ENCODE data around the gene HIVEP3.

Gene HIVEP3

DNA sequence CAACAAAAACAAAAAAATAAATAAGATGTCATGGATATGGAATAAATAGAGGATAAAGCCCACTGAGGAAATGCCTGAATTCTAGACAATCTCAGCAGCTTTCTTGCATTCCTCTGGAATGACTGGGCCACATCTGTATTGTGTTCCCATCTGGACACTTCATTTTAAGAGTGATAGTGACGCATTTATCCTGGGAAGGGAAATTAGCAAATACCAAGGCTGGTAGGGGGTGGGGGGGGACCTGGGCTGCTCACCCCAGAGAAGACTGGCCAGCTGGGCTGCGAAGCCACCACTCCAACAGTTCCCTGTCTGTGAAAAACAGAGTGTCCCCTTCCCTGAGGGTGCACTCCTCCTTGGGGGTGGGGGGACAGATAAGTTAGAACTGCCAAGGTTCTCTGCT is 106.3 kb downstream of the HIVEP3 start:
- DNase-seq (ENCODE audit: low spot score), result peak; percentile 82

DNA sequence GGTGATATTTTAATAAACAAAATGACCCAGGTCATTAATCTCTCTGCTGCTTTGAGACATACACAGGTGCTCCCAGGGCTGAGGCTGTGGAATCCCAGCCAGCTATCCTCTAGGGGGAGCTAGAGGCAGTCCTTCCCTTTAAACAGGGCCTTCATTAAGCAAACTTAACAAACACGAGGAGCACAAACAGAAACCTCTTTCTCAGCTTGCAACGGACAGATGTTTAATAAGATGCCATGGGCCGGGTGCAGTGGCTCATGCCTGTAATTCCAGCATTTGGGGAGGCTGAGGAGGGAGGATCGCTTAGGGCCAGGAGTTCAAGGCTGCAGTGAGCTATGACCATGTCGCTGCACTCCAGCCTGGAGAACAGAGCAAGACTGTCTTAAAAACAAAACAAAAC is 106.7 kb downstream of the HIVEP3 start:
- DNase-seq (ENCODE audit: low spot score), result peak; percentile 57

DNA sequence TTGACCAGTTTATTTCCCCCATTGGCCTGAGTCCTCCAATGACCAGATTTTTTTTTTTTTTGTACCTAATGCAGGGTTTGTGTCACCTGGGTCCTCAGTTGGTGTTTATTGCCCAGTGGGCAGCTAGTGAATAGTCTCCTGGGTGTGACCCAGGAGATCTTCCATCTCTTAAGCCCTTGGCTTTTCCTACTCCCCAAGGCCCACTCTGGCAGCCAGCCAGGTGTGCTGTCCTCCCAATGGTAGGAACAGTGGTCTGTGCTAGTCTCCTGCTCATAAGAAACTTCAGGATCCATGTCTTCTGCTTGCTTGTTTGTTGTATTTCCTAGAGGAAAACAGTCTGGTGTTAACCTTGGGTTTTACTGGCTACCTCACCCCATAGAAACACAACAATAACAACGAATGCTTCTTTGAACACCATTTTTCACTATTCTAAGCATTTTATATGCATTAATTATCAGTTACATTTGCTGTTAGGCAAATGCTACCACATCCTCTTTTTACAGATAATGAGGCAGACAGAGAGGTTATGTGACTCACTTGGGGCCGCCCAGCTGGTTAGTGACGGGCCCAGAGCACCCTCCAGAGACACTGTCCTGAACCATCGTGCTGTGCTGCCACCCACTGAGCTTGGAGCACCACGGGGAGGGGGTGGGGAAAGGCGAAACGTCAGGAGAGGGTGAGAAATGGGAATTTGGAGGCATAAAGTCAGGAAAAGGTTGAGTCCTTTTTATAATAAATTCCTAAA is 107.5 kb downstream of the HIVEP3 start:
- no peak for DNase-seq (ENCODE audit: low spot score)

DNA sequence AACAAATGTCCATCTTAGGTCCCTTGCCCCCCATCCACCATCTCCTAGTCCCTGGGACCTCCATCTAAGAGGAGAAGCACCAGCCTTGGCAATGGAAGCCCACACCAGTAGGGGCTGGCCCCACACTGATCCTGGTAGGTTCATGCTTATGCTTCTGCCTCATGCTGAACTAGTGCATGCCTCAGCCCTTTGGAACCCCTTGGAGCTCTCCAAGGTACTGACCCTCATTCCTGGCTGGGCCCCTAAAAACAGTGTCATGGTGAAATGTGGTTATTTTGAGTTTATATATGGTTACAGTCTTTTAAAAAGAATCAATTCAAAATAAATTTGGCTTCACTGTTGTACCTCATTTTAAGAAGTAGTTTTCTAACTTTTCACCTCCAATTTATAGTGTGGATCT is 108.3 kb downstream of the HIVEP3 start:
- peak; percentile 51 for DNase-seq (ENCODE audit: low spot score)

DNA sequence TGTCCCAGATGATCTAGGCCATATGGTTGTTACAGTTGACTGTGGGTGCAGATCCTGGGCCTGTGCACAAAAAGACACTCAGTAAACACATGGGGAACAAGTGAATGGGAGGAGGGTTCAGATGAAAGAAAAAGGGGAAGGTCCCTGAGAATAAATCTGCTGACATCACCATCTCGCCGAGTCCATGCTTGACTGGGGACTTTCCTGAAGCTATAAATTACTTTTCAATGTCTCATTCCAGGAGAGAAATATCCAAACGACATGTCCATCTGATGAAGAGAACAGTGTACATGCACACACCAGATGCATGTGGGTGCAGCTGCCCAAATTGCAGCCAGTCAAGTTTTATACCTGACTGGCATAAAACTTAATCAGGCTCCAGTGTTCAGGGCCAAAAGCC is 109.0 kb downstream of the HIVEP3 start:
- no peak for DNase-seq (ENCODE audit: low spot score)

DNA sequence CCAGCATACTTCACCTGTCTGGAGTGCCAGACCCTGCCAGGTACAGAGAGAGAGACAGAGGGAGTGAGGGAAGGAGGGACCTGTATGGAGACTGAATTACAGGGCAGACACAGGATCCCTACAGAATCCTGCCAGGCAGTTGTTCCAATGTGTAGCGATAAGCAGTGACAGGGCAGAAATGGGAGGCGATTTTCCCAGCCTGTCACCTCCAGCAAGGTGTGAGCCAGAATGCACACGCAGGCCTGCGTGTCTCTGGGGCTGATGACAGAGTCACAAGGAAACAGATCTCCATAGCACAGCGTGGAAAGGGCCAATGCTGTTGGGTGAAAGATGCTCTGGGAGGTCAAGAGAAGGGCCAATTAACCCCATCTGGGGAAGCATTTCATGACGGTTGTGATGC is 111.3 kb downstream of the HIVEP3 start:
- no peak for DNase-seq (ENCODE audit: low spot score)

DNA sequence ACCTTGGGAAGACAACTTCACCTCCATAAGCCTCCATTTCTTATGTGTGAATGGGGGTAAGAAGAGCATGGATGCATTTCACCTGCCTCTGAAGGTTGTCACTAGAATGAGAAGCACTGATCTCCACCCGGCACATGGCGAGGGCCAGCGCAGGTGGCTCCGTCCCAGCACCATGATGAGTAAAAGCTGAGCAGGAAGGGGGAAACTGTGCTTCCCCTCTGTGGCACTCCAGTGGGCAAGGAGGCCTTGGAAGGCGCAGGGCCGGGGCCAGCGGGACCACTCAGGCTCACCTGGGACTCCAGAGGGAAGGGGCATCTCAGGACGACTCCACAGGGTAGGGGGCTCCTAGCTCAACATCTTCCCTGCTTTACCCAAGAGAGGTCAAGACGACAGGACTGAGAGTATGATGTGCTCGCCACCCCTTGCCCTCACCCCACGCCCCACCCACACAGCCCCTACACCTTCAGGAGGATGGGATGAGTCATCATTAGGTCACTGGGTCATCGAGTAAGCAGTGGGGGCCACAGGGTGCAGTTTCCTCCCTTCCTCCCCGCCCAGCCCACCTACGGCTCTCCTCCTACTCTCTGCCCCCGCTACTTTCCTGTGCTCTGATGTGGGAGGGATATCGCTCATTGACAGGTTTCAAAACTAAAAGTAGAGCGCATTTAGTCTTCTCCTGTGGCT is 112.1 kb downstream of the HIVEP3 start:
- no peak for DNase-seq (ENCODE audit: low spot score)

DNA sequence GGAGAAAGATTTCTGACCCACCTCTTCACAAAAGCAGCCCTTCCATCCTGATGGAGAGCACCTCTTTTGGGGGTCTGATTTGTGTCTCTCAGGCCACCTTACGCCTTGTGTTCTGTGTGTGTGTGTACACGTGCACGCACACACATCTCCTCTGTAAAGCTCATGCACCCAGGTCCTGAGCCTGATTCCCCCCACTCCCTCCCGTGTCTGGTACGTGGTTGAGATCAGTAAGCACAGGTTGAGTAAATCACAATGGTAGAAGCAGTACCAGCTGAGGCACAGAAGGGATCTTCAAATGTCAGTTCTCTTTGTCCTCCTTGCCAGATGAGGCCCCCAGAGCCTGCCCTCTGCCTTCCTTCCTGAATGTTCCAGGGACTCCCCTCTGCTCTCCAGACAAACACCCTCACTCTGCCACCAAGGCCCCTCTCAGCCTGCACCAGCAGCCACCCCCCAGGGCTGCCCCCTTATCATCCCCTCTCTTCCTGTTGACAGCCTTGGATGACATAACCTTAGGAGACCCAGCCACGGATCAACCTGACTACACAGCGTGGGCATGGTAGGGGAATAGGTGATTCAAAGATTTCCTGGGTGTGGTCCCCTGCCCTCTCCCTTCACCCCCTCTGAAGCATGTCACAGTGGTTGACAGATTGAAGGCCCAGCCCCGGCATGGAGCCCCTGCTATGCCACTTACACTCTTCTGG is 112.8 kb downstream of the HIVEP3 start:
- DNase-seq (ENCODE audit: low spot score), result no peak

DNA sequence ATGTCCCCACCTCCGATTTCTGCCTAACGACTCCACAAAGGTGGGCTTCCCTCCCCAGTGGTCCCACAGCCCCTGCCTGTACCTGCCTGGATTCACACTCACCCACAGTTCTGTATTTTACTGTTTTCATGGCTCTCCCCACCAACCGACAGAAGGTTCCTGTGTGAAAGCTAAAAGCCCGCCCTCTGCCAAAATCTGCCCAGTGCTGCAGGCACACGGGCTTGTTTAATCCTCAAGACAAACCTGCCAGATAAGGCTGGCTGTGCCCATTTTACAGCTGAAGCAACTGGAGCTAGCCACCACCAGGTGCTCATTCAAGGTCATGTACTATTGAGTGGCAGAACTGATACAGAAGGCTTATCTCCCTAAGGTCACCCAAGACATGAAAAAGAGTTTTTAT is 114.5 kb downstream of the HIVEP3 start:
- no peak for DNase-seq (ENCODE audit: low spot score)

DNA sequence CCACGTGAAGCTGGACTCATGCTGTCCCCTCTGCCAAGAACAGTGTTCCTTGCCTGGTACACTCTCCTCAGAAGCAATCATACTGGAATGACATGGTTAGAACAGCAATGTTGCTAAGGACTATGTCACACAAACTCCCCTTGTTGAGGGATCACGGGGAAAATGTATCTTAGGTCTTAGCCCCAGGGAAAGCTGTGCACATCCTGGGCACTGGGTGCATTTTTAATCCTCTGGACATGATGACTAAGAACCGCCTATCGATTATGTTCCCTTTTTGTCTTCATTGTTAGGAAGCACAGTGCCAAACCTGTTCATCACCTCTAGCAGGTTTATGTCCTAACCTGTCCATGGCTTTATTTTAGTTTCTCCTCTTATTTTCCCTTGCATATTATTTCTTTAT is 115.1 kb downstream of the HIVEP3 start:
- DNase-seq (ENCODE audit: low spot score), result no peak

DNA sequence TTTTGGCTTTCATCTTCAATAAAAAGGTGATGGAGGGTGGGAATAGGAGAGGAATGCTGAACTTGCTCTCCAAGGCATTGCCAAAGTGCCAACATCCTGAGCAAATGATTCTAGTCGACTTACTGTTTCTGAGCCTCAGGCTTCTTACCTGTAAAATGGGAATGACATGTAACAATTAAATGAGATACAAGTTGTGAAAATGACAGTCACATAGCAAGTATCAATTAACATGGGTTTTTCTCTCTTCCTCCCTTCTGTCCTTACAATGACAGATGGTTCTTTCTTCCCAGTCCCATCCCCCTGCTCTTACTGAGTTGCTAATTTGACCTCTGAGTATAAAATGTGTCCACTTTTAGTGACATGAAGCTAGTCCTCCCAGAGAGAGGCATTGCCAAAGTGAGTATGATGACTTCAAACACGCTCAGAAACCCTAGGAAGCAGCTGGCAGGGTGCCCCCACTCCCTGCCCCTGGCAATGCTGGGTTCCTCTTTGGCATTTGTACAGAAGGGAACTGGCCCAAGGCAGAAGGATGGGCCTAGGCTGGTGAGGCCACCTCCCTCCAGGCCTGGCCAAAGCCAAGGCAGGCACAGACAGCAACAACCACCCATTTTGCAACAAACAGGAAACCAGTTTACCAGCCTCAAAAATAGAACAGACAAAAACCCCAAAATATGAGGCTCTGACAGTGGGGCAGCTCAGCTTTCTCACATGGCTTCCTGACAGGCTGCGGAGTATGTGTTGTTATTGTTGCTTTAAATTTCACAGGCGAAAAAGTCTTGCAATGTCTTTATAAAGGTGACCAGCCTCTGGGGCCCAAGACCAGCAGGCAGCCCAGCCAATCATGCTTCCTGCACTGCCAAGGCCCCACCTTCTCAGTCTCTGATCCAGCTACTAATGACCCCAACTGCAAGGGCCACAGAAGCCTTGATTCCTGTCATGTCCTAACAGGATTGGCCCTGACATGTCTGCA is 115.9 kb downstream of the HIVEP3 start:
- no peak for DNase-seq (ENCODE audit: low spot score)

DNA sequence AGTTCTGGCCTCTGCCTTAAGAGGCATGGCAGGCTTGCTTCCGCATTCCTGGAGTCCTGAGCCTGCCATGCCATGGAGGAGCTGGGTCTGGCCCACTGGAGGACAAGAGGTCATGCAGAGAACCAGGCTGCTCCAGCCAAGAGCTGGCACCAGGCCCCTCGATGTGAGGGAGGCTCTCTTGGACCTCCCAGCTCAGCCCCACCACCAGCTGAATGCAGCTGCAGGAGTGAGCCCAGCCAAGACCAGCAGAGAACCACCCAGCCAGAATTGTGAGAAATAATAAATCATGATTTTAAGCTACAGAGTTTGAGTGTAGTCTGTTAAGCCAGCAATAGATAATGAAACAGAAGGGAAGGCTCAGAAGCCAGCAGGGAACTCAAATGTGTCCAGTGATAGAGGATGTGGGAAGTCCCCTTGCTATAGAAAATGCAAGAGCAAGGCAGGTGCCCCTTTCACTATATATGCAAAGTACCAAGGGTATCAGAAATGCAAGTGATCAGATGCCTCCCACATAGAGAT is 118.4 kb downstream of the HIVEP3 start:
- no peak for DNase-seq (ENCODE audit: low spot score)

DNA sequence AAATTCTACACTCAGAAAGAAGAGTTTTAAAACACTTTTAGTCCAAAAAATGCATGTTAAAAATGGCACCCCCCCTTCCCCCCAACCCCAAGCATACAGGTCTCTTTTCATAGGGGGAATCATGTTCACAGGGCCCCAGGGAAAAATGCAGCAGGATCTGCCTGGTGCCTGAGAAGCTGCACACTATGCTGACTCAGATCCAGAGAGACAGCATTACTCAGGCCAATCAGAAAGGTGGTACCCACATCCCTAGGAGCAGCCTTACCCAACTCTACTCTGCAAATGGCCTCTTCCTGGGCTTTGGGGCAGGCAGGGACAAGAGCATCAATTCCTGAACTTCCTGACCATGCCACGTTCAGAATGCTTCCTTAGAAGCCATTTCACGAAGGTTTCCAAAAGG is 119.0 kb downstream of the HIVEP3 start:
- peak; percentile 27 for DNase-seq (ENCODE audit: low spot score)

DNA sequence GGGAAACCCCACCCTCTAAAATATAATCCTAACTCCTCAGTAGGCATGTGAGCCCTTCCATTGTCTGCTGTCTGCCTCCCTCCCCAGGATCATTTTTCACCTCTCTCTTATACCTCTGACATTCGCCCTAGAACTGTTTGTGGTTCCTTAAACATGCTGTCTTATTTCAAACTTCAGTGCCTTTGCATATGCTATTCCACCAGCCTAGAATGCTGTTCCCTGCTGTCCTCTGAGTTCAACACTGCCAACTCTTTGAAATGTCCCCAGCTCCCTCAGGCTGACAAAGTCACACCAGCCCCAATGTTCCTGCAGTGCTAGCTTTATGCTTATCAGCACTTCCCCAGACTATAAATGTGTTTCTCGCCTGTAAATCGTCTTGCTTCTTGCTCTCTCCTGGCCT is 119.5 kb downstream of the HIVEP3 start:
- no peak for DNase-seq (ENCODE audit: low spot score)

DNA sequence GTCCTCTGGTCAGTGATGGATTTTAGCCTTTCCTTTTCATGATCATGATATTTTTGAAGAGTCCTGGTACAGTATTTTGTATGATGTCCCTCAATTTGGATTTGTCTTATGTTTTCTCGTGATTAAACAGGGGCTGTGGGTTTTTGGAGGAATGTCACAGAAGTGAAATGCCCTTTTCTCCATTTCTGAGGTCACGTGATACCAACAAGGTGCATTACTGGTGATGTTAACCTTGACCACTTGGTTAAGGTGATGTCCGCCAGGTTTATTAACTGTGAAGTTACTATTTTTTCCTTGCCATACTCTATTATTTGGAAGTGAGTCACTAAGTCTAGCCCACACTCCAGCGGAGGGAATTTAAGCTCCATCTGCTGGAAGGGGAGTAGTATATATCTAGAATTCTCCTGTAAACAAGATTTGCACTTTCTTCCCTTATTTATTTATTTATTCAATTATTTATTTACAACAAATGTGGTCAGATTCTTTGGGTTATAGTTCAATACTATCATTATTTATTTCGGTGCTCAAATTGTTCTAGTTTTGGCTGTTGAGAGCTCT is 123.4 kb downstream of the HIVEP3 start:
- peak; percentile 31 for DNase-seq (ENCODE audit: low spot score)

DNA sequence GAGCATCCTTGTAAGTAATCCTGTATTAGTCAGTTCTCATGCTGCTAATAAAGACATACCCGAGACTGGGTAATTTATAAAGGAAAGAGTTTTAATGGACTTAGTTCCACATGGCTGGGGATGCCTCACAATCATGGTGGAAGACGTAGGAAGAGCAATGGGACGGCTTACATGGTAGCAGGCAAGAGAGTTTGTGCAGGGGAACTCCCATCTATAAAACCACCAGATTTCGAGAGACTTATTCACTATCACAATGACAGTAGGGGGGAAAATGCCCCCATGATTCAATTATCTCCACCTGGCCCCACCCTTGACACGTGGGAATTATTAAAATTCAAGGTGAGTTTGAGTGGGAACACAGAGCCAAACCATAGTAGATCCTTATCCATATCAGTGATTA is 124.7 kb downstream of the HIVEP3 start:
- DNase-seq (ENCODE audit: low spot score), result no peak

DNA sequence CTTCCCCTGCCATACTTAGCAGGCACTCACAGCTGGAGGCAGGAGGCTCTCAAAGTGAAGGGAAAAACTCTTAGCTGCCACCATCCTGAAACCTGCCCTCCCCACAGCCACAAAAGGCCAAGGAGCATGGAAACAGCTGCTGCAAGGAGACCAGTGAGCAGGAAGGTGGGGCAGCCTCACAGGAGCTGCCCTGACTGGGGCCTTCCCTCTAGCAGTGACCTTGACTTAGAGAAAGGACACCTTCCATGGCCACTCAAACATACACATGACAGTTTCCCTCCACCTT is 126.3 kb downstream of the HIVEP3 start:
- no peak for DNase-seq (ENCODE audit: low spot score)

DNA sequence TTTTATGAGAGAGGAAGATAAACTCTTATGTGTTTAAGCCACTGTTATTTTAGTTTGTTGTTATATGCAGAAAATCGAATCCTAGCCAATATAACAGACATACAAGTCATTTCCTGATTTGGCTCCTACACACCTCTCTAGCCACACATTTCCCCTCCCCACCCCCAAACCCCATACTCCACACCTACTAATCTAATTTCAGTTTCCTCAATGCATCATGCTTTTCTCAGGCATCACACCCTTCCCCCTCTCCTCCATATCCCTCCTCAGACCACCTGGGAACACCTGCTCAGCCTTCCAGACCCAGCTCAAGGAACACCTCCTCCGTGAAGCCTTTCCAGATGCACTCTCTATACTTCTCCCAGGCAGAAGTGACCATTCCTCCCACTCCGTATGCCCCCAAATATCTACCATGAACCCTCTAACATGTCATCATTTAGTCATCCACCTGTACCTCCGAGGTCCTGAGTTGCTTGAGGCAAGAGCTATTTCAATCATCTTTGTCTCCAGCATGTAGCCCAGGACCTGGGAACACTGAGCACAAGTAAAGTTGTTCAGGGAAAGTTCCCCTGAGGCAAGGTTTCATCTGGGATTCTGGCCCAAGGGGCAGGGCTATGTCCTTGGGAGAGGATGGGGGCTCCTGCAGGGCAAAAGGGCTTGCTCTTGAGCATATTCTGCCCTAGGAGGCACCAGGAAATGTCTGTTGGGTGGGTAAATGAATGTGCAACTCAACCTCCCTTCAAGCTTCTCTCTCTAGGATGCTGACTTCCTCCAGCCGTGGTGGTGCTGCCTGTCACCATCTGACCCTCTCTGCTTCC is 126.8 kb downstream of the HIVEP3 start:
- no peak for DNase-seq (ENCODE audit: low spot score)

DNA sequence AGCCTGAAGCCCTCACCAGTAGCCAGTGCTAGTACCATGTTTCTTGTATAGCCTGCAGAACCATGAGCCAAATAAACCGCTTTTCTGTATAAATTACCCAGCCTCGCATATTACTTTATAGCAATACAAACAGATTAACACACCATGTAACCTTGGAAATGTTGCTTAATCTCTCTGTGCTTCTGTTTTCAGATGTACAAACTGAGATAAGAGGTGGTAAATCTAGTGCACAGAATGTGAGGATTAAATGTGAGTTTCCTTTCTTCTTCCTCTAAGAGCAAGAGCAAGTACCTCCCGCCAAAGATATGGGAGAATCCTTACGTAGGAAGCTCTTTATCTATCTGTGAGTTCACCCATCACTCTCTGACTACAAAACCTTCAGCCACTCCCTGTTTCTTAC is 128.4 kb downstream of the HIVEP3 start:
- DNase-seq (ENCODE audit: low spot score), result no peak

DNA sequence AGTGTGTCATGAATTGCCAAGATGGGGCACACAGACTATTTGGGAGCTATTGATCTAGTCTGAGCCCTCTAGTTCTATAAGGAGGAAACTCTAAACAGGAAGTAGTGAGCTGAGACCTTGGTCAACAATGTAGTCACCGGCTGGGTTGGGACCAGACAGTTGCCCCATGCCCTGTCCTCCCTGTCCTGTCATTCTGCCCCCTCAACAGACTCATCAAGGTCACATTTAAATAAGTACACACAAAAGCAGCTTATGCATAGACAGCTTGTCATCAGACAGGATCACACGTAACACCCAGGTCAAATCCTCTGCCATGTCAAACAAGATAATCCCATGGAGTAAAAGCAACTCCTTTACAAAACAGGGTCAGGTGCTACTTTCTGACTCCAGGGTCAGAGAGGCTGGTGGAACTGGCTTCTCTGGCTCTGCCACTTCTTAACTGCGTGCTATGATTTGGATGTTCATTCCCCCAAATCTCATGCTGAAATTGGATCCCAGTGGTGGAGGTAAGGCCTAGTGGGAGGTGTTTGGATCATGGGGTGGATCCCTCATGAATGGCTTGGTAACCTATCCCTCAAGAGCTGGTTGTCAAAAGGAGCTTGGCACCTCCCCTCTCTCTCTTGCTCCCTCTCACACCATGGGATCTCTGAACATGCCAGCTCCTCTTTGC is 128.9 kb downstream of the HIVEP3 start:
- no peak for DNase-seq (ENCODE audit: low spot score)
